GM18511 (cell line): ENCODE data around the gene STK32B.

Source experiments
- ATAC-seq: cut with Tn5 transposase; IDR thresholded peaks from one replicate; pipeline ENCODE4 v1.9.1; 2021; ENCODE audit warnings: mild to moderate bottlenecking, moderate library complexity; ENCODE audit not compliant: unreplicated experiment

The STK32B gene

DNA sequence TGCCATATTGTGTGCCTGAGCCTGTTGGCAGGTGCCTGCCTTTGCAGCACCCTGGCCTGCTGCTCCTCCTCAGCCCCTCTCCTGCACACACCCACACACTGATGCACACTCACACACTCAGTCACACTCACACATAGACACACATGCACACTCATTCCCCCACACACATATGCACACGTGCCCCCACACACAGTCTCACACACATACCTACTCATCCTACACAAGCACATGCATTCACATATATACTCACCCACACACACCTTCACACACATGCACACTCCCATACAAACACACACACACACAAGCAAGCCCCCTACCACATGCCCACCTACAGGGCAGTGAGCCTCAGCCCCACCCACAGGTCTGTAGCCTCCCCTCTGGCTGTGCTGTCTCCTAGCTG, 412.1 kb downstream of the STK32B start:
- no peak for ATAC-seq

DNA sequence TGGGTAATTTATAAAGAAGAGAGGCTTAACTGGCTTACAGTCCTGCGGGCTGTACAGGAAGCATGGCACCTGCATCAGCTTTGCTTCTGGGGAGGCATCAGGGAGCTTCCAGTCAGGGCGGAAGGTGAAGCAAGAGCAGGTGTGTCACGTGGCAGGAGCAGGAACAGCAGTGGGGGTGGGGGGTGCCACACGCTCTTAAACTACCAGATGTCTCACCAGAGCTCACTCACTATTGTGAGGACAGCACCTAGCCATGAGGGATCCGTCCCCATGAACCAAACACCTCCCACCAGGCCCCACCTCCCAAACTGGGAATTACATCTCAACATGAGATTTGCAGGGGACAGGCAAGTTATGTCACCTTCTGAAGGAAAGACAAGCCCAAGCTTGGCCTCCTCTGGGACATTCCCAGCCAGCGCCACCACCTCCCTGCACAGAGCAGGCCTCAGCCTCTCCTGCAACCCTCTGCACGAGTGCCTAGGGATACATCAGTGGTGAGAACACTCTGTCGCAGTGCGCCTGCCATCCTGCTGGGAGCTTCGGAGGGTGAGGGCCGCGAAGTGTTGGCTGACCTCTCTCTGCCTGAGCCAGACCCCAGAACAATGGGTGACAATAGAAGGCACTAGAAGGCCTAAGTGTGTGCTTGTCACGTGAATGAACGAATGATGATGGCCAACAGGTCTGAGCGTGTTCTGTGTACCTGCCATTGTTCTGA, 412.8 kb downstream of the STK32B start:
- no peak for ATAC-seq

GRCh38 chr4:5465529-5465928, 414.2 kb downstream of the STK32B start:
- ATAC-seq, result no peak

DNA sequence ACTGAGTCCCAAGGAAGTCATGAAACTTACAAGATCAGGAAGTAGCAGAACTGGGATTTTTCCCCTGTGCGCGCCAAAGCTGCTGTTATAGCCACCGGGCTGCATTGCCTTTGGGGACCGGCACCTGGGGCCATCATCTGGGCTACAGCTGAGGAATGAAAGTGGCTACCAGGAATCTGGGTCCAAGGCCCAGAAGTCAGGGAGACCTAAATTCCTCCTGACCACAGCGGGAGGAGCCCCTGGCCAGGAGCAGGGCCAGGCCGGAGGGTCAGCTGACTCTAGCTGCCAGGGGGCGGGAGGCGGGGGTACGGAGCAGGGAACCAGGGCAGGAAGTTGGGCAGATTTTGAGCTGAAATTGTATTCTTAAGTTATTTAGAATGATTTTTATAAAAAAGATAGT, 414.7 kb downstream of the STK32B start:
- no peak for ATAC-seq

DNA sequence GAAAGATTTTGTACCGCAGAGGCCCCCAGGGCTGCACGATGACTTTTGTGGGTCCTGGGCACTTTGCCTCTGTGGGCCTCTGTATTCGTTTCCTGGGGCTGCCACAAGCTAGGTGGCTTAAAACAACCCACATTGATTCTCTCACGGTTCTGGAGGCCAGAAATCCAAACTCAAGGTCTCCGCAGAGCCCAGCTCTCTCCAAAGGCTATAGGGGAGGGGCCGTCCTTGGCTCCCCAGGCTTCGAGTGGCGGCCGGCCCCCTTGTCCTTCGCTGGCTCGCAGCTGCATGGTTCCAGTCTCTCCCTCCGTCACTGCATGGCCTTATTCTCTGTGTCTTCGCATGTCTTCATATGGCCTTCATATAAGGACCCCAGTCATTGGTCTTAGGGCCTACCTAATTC, 415.8 kb downstream of the STK32B start:
- ATAC-seq, result no peak

DNA sequence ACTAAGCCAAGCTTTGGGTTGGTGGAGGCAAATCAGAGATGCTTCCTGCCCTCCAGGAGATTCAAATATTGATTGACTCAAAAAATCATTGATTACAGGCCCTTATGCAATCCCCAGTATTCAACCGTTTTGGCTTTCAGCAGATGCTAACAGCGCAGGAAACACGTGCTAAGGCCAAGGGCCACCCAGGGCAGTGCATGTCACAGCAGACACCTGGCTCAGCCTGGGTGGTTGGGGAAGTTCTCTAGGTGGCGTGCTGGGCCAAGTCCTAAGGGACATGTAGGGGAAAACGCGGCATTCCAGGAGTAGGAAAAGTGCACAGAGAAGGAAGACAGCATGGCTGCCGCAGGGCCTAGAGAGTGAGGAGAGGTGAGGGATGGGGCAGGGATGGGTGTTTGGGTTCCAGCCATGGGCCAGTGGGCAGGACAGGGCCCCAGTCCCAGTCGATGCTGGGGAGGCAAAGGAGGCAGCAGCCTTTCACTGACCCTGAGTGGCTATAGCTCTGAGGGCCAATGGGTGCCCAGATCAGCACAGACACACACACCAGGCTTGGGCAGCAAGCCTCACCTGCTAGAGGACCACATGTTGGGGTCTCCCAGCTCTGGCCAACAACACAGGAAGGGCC, 418.0 kb downstream of the STK32B start:
- no peak for ATAC-seq

- ATAC-seq, result no peak
Measured at GRCh38 chr4:5469861-5470260, 418.6 kb downstream of the STK32B start.

- no peak for ATAC-seq
Measured at GRCh38 chr4:5470318-5471198, 419.3 kb downstream of the STK32B start.

DNA sequence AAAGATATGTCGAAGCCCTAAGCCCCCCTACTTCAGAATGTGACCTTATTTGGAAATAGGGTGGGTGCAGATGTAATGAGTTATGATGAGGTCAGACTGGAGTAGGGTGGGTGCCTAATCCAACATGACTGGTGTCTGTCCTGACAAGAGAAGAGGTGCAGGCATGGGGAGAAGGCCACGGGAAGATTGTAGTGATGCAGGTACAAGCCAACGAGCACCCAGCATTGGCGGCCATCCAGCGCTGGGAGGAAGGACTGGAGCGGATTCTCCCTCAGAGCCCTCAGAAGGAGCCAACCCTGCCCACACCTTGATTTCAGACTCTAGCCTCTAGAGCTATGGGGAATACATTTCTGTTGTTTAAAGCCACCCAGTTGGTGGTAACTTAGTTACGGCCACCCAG, 419.9 kb downstream of the STK32B start:
- no peak for ATAC-seq

DNA sequence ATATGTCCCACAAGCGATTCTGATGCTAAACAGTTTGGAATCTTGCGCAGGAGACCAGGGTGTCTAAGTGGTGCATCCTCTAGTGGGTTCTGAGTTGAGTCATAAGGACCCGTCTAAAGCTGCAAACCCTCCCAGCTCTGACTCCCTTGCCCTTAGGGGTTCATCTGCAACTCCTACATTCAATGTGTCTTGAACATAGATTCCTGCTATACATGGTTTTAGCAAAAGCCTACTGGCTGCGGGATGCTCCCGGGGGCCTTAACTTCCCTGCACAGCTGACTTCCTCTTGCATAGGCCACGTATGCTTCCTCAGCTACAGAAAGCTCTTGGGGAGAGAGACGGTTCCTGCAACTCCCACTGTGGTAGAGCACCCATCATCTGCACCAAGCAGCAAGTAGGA, 420.4 kb downstream of the STK32B start:
- ATAC-seq, result no peak

- ATAC-seq, result no peak
Measured at GRCh38 chr4:5472160-5472591, 420.9 kb downstream of the STK32B start.

DNA sequence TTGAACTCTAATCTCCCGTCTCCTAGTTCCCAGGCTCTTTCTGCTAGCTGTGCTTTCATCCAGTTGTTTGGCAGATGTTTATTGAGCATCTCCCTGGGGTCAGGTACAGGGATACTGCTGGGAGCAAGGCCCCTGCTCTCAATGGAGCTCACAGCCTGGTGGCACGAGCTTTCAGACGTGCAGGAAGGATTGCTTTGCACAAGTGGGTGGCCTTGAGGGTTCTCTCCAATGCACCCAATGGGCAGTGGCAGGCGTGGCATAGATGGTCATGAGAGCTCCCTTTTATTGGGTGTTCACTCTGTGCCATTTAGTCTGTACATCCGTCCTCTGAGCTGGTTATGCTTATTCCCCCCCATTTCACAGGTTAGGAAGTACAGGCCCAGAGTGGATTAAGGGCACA, 421.8 kb downstream of the STK32B start:
- no peak for ATAC-seq

GRCh38 chr4:5474756-5475155, 423.5 kb downstream of the STK32B start:
- ATAC-seq, result no peak

DNA sequence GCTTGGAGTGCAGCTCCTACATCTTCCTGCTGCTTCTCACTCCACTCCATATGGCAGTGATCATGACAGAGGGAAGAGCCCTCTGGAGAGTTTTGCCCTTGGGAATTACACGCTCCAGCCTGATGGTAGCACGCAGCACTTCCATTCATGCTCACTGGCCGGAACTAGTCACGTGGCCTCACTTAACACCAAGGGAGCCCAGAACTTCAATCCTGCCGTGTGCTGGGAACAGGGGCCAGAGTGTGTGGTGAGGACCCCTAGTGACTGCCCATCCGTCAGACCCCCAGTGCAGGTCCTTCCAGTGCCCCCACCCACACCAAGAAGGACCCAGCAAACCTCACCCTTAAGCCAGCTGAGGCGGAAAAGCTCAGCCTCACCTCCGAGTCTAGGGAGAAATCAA, 426.3 kb downstream of the STK32B start:
- ATAC-seq, result no peak

DNA sequence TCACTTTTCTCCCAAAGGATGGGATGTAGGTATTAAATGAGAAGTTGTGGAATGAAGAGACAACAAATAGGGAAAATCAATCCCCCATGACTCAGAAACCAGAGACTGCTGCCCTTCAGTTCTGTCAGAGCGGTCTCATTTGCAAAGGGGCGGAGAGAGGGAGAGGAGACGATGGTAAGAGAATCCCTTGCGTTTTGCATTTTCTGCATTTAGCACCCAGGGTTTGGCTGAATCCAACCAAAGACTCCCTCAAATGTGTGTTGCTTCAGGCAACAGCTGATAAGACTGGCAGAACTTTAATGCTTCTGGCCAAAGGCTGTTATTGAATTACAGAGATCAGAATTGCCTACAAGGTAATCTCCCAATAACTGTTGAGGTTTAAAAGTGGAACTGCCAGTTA, 426.9 kb downstream of the STK32B start:
- no peak for ATAC-seq

DNA sequence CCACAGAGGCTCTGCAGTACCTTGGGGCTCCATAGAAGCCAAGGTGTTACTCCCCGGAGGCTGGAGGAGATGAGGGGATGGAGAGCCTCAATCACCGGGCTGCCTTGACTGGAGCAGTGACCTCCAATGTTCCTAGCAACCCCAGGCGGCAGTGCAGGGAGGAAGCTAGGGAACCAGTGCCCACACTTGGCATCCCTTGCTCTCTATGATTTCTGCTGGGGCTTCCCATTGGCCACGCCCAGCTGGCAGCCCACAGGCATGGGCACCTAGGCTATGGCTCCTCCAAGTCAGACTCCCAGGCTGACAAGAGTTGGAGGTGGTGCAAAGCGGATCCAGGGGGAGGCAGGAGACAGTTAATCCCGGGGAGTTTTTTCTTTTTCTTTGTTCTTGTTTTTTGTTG, 427.4 kb downstream of the STK32B start:
- ATAC-seq, result no peak

- ATAC-seq, result no peak
Measured at GRCh38 chr4:5479518-5480060, 428.3 kb downstream of the STK32B start.

DNA sequence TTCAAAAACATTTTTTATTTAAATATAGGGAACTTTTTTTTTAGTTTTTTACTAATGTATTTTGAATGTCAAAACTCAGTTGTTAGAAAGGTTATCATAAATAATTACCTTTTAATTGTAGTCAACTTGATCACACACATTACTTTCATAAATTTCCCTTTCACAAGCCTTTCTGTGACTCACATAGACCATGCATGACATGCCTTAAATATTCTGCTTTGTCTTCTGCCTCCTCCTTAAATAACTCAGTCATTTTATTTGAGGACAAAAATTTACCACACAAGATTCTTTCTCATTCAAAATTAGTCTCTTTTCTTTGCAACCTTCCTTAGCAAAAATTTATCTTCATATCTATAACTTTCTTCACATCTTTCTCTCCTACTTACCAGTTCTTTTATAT, 437.1 kb downstream of the STK32B start:
- ATAC-seq, result no peak

GRCh38 chr4:5489260-5489659, 438.0 kb downstream of the STK32B start:
- ATAC-seq, result no peak

- no peak for ATAC-seq
Measured at GRCh38 chr4:5497489-5497888, 446.2 kb downstream of the STK32B start.

- ATAC-seq, result no peak
Measured at GRCh38 chr4:5500165-5500564, 448.9 kb downstream of the STK32B start.
